ENCODE measurements around the gene METRNL.

- TF ChIP-seq CTCF (IDR thresholded peaks at IDR 0.05; ENCODE audit: borderline replicate concordance, extremely low read depth, low read length, poor library complexity, severe bottlenecking) (no peak), EZH2 (IDR thresholded peaks at IDR 0.05; ENCODE audit: borderline replicate concordance, low read depth, low read length, severe bottlenecking) (no peak)
Observed at GRCh38 chr17:83086199-83086880, 6.9 kb downstream of the METRNL start.

All from DND-41 (cell line).